Prostate gland (tissue), 2 donors: ENCODE measurements around the gene FAM234A.

Experiments
- POLR2A ChIP-seq: fragments of 450-650 bp; IDR thresholded peaks from one replicate; pipeline ENCODE4 v1.6.1; 2016; ENCODE audit warnings: antibody characterized with exemption, mild to moderate bottlenecking
- TF ChIP-seq, protein P1 (sequence below), 4 experiments: fragments of 200-600 bp in 2 of 4; fragments of 450-650 bp in 2 of 4; sonication (generic) in 2 of 4; IDR thresholded peaks; 1 replicate in 3 of 4; 2 replicates in 1 of 4; pipeline ENCODE4 v1.5.1; 2016 to 2019; ENCODE audit warnings: antibody characterized with exemption in 4 of 4, mild to moderate bottlenecking in 2 of 4, moderate library complexity in 2 of 4

GRCh38 chr16:276426-277077 lies 41.9 kb downstream of the FAM234A start:
- TF ChIP-seq POLR2A, result no peak
- TF ChIP-seq, protein P1, sequence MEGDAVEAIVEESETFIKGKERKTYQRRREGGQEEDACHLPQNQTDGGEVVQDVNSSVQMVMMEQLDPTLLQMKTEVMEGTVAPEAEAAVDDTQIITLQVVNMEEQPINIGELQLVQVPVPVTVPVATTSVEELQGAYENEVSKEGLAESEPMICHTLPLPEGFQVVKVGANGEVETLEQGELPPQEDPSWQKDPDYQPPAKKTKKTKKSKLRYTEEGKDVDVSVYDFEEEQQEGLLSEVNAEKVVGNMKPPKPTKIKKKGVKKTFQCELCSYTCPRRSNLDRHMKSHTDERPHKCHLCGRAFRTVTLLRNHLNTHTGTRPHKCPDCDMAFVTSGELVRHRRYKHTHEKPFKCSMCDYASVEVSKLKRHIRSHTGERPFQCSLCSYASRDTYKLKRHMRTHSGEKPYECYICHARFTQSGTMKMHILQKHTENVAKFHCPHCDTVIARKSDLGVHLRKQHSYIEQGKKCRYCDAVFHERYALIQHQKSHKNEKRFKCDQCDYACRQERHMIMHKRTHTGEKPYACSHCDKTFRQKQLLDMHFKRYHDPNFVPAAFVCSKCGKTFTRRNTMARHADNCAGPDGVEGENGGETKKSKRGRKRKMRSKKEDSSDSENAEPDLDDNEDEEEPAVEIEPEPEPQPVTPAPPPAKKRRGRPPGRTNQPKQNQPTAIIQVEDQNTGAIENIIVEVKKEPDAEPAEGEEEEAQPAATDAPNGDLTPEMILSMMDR (IDR thresholded peaks at IDR 0.05), result no peak
